Type B pancreatic cell (in vitro differentiated cells): ENCODE results near the gene PHLDA1. TPM values are rescaled to one million over a fixed set of nuclear protein-coding genes. Genes with fewer than 3 reads are reported as not detected.

ENCODE experiments used
- DNase-seq: peaks from one replicate; pipeline ENCODE4 v3.0.0; 2021; ENCODE audit warnings: mixed read lengths; ENCODE audit not compliant: unreplicated experiment; ENCODE audit errors: extremely low spot score
- H3K27ac Mint-ChIP-seq: 2 replicates; pipeline ENCODE4 v1.8.0; 2021; ENCODE audit warnings: mild to moderate bottlenecking, mixed read lengths
- H3K27me3 Mint-ChIP-seq: 2 replicates; pipeline ENCODE4 v1.8.0; 2021; ENCODE audit warnings: mixed read lengths
- H3K36me3 Mint-ChIP-seq: 2 replicates; pipeline ENCODE4 v1.8.0; 2021; ENCODE audit warnings: mixed read lengths
- H3K4me1 Mint-ChIP-seq: one replicate; pipeline ENCODE4 v1.8.0; 2021; ENCODE audit warnings: mixed read lengths; ENCODE audit not compliant: unreplicated experiment
- H3K4me3 Mint-ChIP-seq: 2 replicates; pipeline ENCODE4 v1.8.0; 2021; ENCODE audit warnings: mild to moderate bottlenecking, mixed read lengths
- H3K9me3 Mint-ChIP-seq: 2 replicates; pipeline ENCODE4 v1.8.0; 2021; ENCODE audit warnings: mixed read lengths
- CTCF ChIP-seq: fragments of 200-600 bp; sonication (generic); conservative IDR thresholded peaks from 2 replicates; pipeline ENCODE4 v1.5.0; 2021; ENCODE audit warnings: antibody characterized with exemption, mild to moderate bottlenecking
- total RNA-seq: library from RNA; stranded (reverse); gene quantifications from 2 replicates; pipeline ENCODE4 v1.2.1, GENCODE V29; 2021; ENCODE audit warnings: low replicate concordance

The PHLDA1 gene
- total RNA-seq, 1 donor from 2014 or later: 67.5 TPM

- H3K9me3 Mint-ChIP-seq: peaks cover 6% of the 10 kb centered on the region
- no peaks in the 10 kb centered on the region for H3K27me3 Mint-ChIP-seq
- H3K27ac Mint-ChIP-seq: peak overlapping the region; percentile 24
- no peak for DNase-seq
- TF ChIP-seq CTCF: no peak
- H3K36me3 Mint-ChIP-seq: no peaks in the 10 kb centered on the region
- peaks cover 32% of the 10 kb centered on the region for H3K4me1 Mint-ChIP-seq
- H3K4me3 Mint-ChIP-seq: no peak overlapping the region
Measured at GRCh38 chr12:75982979-75983660, 48.5 kb downstream of the PHLDA1 start.

DNA sequence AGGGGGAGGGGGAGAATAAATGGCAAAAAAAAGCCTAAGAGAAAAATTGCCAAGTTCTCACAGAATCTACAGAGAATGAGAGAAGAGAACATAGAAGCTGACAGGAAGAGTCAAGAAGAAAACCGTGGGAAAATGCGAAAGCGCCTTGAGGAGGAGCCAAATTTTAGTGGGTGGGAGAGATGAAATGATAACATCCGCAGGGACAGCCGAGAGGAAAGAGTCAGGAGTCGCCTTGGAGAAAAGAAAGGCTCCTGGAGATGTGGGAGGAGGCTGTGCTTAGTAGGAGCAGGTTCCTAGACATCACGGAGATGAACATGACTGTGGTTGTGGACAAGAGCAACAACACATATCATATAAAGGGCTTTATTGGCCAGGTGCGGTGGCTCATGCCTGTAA is 49.4 kb downstream of the PHLDA1 start:
- Mint-ChIP-seq H3K36me3 (no peaks in the 10 kb centered on the region), H3K4me1 (peaks cover 38% of the 10 kb centered on the region), H3K27ac (no peak overlapping the region), H3K27me3 (no peaks in the 10 kb centered on the region), H3K9me3 (peaks cover 6% of the 10 kb centered on the region), H3K4me3 (no peak overlapping the region)
- DNase-seq: no peak
- TF ChIP-seq CTCF: no peak

GRCh38 chr12:75981247-75982168 is 50.1 kb downstream of the PHLDA1 start:
- no peak for DNase-seq
- no peak for TF ChIP-seq CTCF
- Mint-ChIP-seq H3K27ac (no peak overlapping the region), H3K27me3 (no peaks in the 10 kb centered on the region), H3K4me3 (no peak overlapping the region), H3K4me1 (peaks cover 39% of the 10 kb centered on the region), H3K36me3 (no peaks in the 10 kb centered on the region), H3K9me3 (peaks cover 6% of the 10 kb centered on the region)

DNA sequence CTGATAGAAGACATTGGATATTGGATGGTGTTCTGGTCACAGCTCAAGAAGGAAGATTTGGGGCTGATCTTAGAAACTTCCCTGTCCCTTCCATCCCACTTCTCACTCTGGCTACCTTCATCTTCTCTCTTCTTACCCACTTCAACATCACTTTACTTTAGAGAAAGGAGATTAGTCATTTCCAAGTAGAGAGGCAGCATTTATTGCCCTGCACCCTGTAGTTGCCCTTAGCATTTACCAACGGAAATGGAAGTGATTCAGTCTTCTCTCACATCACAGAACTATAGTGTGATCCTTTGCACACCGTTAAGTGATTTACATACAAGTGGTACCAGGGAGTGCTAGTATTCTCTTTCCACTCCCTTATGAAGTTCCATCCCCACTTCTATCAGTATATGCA is 52.4 kb downstream of the PHLDA1 start:
- Mint-ChIP-seq H3K4me1 (peaks cover 44% of the 10 kb centered on the region), H3K4me3 (no peak overlapping the region), H3K27ac (peak overlapping the region; percentile 74), H3K9me3 (peaks cover 6% of the 10 kb centered on the region), H3K36me3 (no peaks in the 10 kb centered on the region), H3K27me3 (no peaks in the 10 kb centered on the region)
- TF ChIP-seq CTCF: no peak
- no peak for DNase-seq

DNA sequence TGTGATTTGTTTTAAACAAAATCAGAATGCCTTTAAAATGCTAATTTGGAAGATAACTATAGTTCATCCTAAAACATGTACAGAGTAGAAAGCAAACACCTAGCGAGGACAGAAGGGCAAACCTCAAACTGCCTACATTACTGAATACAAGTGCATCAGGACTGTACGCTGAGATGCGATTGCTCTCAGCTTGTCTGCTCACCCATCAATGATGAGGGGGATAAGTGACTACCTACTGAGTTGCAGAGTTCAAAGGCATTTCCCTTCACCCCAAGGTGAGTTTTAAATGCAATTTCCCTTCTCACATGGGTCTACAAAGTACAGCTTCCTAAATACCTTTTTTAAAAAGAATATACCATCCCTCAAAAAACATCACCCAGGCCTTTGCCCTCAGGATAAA is 52.9 kb downstream of the PHLDA1 start:
- Mint-ChIP-seq H3K4me3 (peak overlapping the region; percentile 49), H3K27me3 (no peaks in the 10 kb centered on the region), H3K27ac (peak overlapping the region; percentile 88), H3K4me1 (peaks cover 42% of the 10 kb centered on the region), H3K36me3 (no peaks in the 10 kb centered on the region), H3K9me3 (peaks cover 6% of the 10 kb centered on the region)
- no peak for DNase-seq
- TF ChIP-seq CTCF: no peak
